Transverse colon (tissue), 4 donors: ENCODE measurements around the gene TMEM37. TPM values are rescaled to one million over a fixed set of nuclear protein-coding genes. Genes with fewer than 3 reads are reported as not detected.

Source experiments
- DNase-seq: peaks from one replicate; pipeline ENCODE4 v3.0.0-alpha.2; 2019
- H3K27ac ChIP-seq, 4 donors: fragments of 200-600 bp; sonication (generic); 2 replicates each; pipeline ENCODE4 v1.5.1; 2016 to 2018; ENCODE audit warnings: inconsistent platforms in 4 of 4
- H3K27me3 ChIP-seq: fragments of 200-600 bp; sonication (generic); 2 replicates; pipeline ENCODE4 v1.5.1; 2017; ENCODE audit warnings: inconsistent platforms
- H3K36me3 ChIP-seq, 4 donors: fragments of 200-600 bp; sonication (generic); 2 replicates each; pipeline ENCODE4 v1.5.1; 2017 to 2019; ENCODE audit warnings: inconsistent platforms in 4 of 4
- H3K4me1 ChIP-seq, 4 donors: fragments of 200-600 bp; sonication (generic); 2 replicates each; pipeline ENCODE4 v1.5.1; 2017 to 2020; ENCODE audit warnings: inconsistent platforms in 4 of 4
- H3K4me3 ChIP-seq, 4 donors: fragments of 200-600 bp; sonication (generic); 1 replicate in 1 of 4; 2 replicates in 3 of 4; pipeline versions ENCODE4 v1.5.1 to v1.6.1; 2017 to 2019; ENCODE audit warnings: inconsistent platforms in 4 of 4
- H3K9me3 ChIP-seq, 2 donors: fragments of 200-600 bp; sonication (generic); 2 replicates each; pipeline ENCODE4 v1.5.1; 2017 to 2019; ENCODE audit warnings: inconsistent platforms in 2 of 2
- CTCF ChIP-seq, 5 experiments: fragments of 200-600 bp in 3 of 5; fragments of 450-650 bp in 2 of 5; sonication (generic) in 3 of 5; IDR thresholded peaks; 1 replicate in 2 of 5; 2 replicates in 3 of 5; pipeline ENCODE4 v1.5.1; 2016 to 2017; ENCODE audit warnings: antibody characterized with exemption in 5 of 5, inconsistent platforms in 3 of 5, mild to moderate bottlenecking in 2 of 5, moderate library complexity in 1 of 5
- EP300 ChIP-seq: sonication (generic); formaldehyde crosslinking; IDR thresholded peaks from one replicate; pipeline ENCODE4 v1.6.1; 2017; ENCODE audit warnings: antibody characterized with exemption, low read depth
- POLR2A ChIP-seq: fragments of 450-650 bp; IDR thresholded peaks from one replicate; pipeline ENCODE4 v1.6.1; 2016; ENCODE audit warnings: antibody characterized with exemption, mild to moderate bottlenecking, moderate library complexity
- POLR2AphosphoS5 ChIP-seq, 3 donors: sonication (generic); formaldehyde crosslinking; IDR thresholded peaks; one replicate each; pipeline ENCODE4 v1.6.1; 2016; ENCODE audit warnings: antibody characterized with exemption in 3 of 3
- WGBS, 2 donors: methylation state at CpG; one replicate each; pipeline ENCODE4 v1.1.5; 2018; ENCODE audit warnings: low coverage in 1 of 2; 5-methylcytosine and 5-hydroxymethylcytosine counted together
- in situ Hi-C, 4 donors: fragments of 200-750 bp; cut with MboI; loops; one replicate each; pipeline versions ENCODE4 v1.15.0 to v1.15.1; 2017; ENCODE audit warnings: low sequenced_read_pairs in 3 of 4, low pct_ligation_motif_present in 1 of 4, low pct_unique_long_range_greater_than_20kb in 1 of 4
- intact Hi-C: fragments of 100-400 bp; cut with DNase I; formaldehyde crosslinking; loops from one replicate; pipeline ENCODE4 v1.15.1; 2023; ENCODE audit warnings: low total_unique reads
- total RNA-seq, 4 donors: library from RNA; depleted of rRNA; stranded (reverse); fragments of >200 nt; gene quantifications; one replicate each; pipeline ENCODE4 v1.1.0, GENCODE V29; 2016

TMEM37 gene
- total RNA-seq, 4 donors from 2014 or later, result 18.7 to 210 (median 157) TPM

DNA sequence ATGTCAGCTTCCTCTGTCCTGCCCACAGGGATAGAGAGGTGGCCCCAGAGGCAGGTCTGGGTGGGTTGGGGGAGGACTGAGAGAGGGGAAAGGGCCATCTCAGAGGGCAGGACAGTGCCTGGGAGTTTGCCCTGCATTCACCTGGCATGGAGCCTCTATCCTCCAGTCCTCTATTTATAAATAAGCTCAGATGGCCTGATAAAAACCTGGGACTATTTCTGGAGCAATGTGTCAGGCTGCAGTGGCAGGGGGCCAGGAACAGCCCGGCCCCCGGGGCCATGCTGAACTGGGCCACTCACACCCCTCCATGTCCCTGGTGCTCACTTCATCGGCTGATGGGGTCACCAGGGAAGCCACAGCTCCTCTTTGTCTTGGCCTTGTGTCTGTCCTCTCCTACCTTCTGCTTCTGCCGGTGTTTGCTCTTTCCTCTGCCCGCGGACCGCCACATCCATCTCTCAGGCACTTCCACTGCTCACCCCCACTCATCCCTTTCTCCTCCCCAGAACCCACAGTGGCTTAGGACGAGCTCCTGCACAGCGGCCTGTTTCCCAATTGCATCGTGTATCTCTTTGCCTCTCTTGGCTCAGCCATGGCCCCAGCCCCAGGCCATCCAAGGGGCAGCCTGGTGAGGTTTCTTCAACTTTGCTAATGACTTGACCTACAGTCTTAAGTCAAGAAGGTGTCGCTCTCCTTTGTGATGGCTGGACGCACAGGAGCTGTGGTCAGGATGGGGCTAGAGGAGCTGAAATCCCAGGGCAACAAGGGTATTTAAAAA, 53.9 kb downstream of the TMEM37 start:
- Histone ChIP-seq H3K27me3 (peaks cover 3% of the 10 kb centered on the region), H3K4me3 (no peak overlapping the region), H3K36me3 (no peaks in the 10 kb centered on the region), H3K9me3 (no peaks in the 10 kb centered on the region), H3K27ac (no peak overlapping the region), H3K4me1 (peaks cover 13 to 23% (median 16%) of the 10 kb centered on the region in 4 donors)
- DNase-seq, result no peak
- TF ChIP-seq POLR2AphosphoS5 (IDR thresholded peaks at IDR 0.05) (no peak), EP300 (no peak), CTCF (IDR thresholded peaks at IDR 0.05) (no peak), POLR2A (no peak)
- in situ Hi-C loops, result loop anchor here in 1 of 4 donors (25.0 kb wide), 1 partner anchor 598 kb away; no protein-coding TSS in a partner anchor
- WGBS, 2 donors, result 80 to 92% methylated on average over 7 to 12 of the region's 12 CpGs
- intact Hi-C loops, result no loop called here

GRCh38 chr2:119486196-119486827, 54.7 kb downstream of the TMEM37 start:
- in situ Hi-C loops, result loop anchor here in 1 of 4 donors (25.0 kb wide), 1 partner anchor 599 kb away; no protein-coding TSS in a partner anchor
- TF ChIP-seq CTCF (IDR thresholded peaks at IDR 0.05) (no peak), POLR2AphosphoS5 (IDR thresholded peaks at IDR 0.05) (no peak), POLR2A (no peak), EP300 (no peak)
- intact Hi-C loops, result no loop called here
- H3K27ac ChIP-seq, result no peak overlapping the region
- H3K4me1 ChIP-seq, result peaks cover 13 to 23% (median 16%) of the 10 kb centered on the region in 4 donors
- WGBS, 2 donors, result 86 to 93% methylated on average over 10 of the region's 10 CpGs
- DNase-seq, result no peak
- no peaks in the 10 kb centered on the region for H3K9me3 ChIP-seq
- H3K36me3 ChIP-seq, result no peaks in the 10 kb centered on the region
- no peaks in the 10 kb centered on the region for H3K27me3 ChIP-seq
- H3K4me3 ChIP-seq, result no peak overlapping the region

- intact Hi-C loops, result no loop called here
- H3K4me1 ChIP-seq, result peaks cover 13 to 24% (median 19%) of the 10 kb centered on the region in 4 donors
Measured at GRCh38 chr2:119486886-119487285, 55.2 kb downstream of the TMEM37 start.

DNA sequence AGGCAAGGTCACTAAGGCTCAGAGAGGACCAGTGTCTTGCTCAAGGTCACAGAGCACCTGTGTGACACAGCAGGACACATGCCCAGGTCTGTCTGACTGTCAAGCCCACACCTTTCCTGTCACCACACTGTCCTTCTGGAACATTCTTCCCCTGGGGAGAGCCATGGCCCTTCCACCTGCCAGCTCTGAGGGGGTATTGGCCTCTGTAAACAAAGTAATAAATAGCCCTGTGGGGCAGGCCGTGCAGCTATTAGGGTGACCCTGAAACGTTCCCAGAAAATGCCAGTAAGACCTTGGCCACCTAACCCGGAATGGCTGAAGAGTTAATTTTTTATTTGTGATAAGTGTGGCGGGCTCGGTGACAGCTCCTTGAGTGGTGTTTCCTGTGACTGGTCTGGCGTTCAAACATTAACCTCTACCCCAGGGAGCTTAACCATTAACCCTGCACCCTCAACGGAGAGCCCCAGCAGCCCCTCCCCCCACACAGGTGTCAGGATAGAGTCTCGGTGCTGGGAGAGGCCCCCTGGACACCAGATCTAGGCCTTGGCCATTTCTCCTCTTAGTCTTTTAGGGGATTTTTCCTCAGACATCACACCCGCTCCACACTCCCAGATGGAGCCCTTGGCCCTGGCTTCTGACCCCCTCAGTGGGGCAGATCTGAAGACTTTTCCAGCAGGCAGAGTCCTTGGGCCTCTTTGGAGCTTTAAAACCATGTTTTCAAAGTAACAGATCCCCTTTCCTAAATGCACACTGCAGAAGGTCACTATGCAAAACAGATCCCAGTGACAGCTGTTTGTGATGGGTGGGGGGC, 56.0 kb downstream of the TMEM37 start:
- Histone ChIP-seq H3K4me3 (no peak overlapping the region), H3K27me3 (no peaks in the 10 kb centered on the region), H3K4me1 (peaks cover 13 to 30% (median 25%) of the 10 kb centered on the region in 4 donors), H3K27ac (peak overlapping the region; percentile 51 to 68 (median 62)), H3K9me3 (no peaks in the 10 kb centered on the region), H3K36me3 (no peaks in the 10 kb centered on the region)
- in situ Hi-C loops, result loop anchor here in 1 of 4 donors (25.0 kb wide), 1 partner anchor 600 kb away; no protein-coding TSS in a partner anchor
- intact Hi-C loops, result no loop called here
- peak; percentile 83 for DNase-seq
- TF ChIP-seq CTCF (IDR thresholded peaks at IDR 0.05) (no peak), EP300 (no peak), POLR2AphosphoS5 (IDR thresholded peaks at IDR 0.05) (no peak), POLR2A (no peak)
- 29 to 50% methylated on average over 1 to 9 of the region's 9 CpGs for WGBS, 2 donors

More at GRCh38 chr2:119486886-119487285, 55.2 kb downstream of the TMEM37 start:
- Histone ChIP-seq H3K27ac (peak overlapping the region; percentile 51 to 68 (median 60)), H3K4me3 (no peak overlapping the region), H3K36me3 (no peaks in the 10 kb centered on the region), H3K27me3 (no peaks in the 10 kb centered on the region), H3K9me3 (no peaks in the 10 kb centered on the region)
- no peak for DNase-seq
- WGBS, 2 donors, result 69 to 75% methylated on average over 4 to 7 of the region's 7 CpGs
- in situ Hi-C loops, result loop anchor here in 1 of 4 donors (25.0 kb wide), 1 partner anchor 600 kb away; no protein-coding TSS in a partner anchor
- TF ChIP-seq EP300 (no peak), POLR2A (no peak), POLR2AphosphoS5 (IDR thresholded peaks at IDR 0.05) (no peak)

Other genes with a start within 250 kb of the TMEM37 start
- gene STEAP3, start 208.0 kb upstream of the TMEM37 start, total RNA-seq, result 10 to 100 TPM; 23.3 to 54.3 (median 37.6) TPM
- 10 to 100 TPM in 1 of 4 donors, 1 to 10 TPM in 1, not detected in 2; 2.9 to 11.3 TPM for gene C2orf76, start 65.0 kb upstream of the TMEM37 start, total RNA-seq
- gene DBI, start 64.9 kb upstream of the TMEM37 start, total RNA-seq, result 100 to 1,000 TPM in 2 of 4 donors, 10 to 100 TPM in 2; 33.8 to 212 (median 149) TPM
- not detected for gene SCTR, start 92.6 kb downstream of the TMEM37 start, total RNA-seq
- not detected for gene CFAP221, start 112.6 kb downstream of the TMEM37 start, total RNA-seq
- gene TMEM177, start 247.3 kb downstream of the TMEM37 start, total RNA-seq, result 10 to 100 TPM; 16.8 to 99.1 (median 23.1) TPM